GM12875 (cell line): ENCODE data around the gene BICD1.

Experiments used
- H3K4me3 ChIP-seq: one replicate; pipeline ENCODE4 v1.5.1; 2011; ENCODE audit warnings: low read depth, low read length, control low read depth
- TF ChIP-seq, protein P1 (sequence below): IDR thresholded peaks from 2 replicates; pipeline ENCODE4 v1.5.1; 2011; ENCODE audit warnings: low read depth, mild to moderate bottlenecking, control low read depth, inconsistent platforms, low read length, moderate library complexity, borderline replicate concordance; ENCODE audit not compliant: insufficient read depth

Gene BICD1

DNA sequence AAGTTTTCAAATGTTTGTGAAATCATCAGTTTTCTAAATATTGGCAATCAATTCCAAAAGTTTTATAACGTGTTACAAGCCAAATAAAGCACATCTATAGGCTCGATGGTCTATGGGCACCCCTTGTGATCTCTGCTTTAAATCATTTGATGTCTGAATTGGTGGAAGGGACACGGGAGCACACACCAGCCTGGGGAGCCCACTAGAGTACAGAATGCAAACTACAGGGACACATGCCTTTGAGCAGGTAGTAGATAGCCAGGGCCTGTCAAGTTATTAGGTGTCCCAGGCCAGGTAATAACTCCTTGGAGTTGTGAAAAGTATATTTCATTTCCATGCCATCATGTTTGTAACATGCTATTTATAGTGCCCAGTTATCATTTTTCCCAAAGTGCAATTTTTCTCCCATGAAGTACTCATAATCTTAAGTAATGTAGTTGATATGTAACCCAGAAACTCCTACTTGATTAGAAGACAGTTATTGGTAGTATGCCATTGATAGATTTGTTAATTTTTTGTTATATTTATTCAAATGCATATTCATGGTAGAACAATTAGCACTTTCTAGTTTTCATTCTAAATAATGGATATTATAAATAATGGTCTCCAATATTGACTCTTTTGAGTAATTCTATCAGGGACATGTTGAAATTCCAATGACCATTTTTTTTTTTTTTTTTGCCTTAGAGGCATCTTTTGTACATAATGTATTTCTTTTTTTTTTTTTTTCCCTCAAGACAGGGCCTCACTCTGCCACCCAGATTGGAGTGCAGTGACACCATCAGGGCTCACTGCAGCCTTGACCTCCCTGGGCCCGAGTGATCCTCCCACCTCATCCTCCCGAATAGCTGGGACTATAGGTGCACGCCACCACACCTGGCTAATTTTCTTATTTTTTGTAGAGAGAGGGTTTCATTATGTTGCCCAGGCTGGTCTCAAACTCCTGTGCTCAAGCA lies 195.8 kb downstream of the BICD1 start:
- H3K4me3 ChIP-seq = no peak overlapping the region
- TF ChIP-seq, protein P1, sequence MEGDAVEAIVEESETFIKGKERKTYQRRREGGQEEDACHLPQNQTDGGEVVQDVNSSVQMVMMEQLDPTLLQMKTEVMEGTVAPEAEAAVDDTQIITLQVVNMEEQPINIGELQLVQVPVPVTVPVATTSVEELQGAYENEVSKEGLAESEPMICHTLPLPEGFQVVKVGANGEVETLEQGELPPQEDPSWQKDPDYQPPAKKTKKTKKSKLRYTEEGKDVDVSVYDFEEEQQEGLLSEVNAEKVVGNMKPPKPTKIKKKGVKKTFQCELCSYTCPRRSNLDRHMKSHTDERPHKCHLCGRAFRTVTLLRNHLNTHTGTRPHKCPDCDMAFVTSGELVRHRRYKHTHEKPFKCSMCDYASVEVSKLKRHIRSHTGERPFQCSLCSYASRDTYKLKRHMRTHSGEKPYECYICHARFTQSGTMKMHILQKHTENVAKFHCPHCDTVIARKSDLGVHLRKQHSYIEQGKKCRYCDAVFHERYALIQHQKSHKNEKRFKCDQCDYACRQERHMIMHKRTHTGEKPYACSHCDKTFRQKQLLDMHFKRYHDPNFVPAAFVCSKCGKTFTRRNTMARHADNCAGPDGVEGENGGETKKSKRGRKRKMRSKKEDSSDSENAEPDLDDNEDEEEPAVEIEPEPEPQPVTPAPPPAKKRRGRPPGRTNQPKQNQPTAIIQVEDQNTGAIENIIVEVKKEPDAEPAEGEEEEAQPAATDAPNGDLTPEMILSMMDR = peak; percentile 45; the same call in 1 of the 2 replicates

DNA sequence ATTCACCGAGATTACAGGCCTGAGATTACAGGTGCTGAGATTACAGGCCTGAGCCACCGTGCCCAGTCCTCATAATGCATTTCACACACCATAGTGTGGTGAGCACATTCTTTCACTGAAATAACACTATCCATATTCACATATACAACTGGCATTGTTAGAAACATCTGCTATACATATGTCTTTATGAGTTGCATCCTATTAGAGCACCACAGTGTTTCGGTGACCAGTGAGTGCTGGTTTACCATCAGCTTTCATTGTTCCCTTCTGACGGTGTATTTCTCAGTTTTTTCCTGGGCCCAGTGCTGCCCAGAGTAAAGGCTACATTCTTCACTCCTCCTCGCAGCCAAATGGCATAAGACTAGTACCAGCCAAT lies 196.5 kb downstream of the BICD1 start:
- H3K4me3 ChIP-seq = no peak overlapping the region
- TF ChIP-seq, protein P1 = no peak

DNA sequence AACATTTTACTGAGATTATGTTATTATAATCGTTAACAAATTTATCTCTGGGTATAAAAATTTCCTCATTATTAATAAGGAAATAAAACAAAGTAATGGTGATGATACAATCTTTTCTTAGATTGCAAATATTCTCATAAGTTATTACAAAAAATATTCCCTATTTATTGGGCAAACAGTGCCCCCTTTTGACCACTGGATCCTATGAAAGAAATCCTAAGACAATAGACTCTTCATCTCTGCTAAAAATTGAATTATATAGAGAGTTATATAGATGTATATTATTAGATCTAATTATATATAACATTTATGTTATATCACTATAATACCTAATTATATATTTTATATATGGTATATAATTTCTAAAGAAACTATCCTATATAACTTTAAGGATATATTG lies 198.5 kb downstream of the BICD1 start:
- H3K4me3 ChIP-seq = no peak overlapping the region
- TF ChIP-seq, protein P1 = no peak

DNA sequence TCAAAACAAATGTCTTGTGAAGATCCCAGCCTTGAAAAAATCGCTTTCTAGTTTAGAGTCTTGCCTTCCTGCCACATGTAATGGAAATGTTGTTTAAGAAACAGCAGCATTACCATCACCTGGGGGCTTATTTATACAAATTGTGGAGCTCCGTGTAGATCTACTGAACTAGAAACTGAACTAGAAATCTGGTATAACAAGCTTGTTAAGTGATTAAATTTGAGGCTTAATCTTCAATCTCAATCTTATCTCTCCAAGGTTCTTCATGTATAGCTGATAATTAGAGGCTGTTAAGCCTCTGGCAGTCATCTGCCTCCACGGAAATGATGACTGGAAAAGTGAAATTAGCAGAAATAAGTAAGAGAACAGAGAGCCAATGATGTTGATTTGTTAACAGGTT lies 200.7 kb downstream of the BICD1 start:
- H3K4me3 ChIP-seq = no peak overlapping the region
- TF ChIP-seq, protein P1 = no peak

DNA sequence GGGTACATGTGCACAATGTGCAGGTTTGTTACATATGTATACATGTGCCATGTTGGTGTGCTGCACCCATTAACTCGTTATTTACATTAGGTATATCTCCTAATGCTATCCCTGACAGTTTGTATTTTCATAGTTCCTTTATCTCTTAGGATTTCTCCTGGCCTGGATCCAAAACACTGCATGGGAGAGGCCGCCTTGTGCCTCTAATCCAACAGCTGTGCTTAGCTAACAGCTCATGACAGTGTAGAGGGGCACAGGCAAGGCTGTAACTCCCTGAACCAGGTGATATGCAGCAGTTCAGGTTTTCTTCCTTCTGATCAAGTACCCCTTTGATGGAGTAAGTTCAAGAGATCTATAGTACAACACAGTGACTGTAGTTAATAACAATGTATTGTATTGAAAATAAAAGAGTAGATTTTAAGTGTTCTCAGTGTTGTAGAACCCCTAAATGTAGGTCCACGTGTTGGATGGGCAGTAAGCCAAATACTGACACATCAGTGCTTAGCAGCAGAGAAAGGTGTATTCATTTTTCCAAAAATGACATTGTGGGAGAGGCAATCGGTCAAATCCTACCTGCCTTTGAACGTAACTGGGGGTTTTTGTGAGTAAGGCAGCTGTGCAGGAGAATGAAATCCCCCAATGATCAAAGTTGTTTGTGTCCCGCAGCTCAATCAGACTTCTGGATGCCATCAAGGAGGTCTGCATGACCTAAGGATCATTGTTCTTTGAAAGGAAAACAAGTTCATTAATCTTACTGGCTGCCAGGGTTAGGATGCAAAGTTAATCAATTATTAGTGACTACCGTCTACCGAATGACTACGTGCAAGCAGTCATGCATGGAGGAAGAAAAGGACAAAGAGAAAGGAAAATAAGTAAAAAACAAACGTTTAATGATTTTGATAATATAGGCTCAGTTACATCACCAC lies 203.4 kb downstream of the BICD1 start:
- H3K4me3 ChIP-seq = no peak overlapping the region
- TF ChIP-seq, protein P1 = no peak

DNA sequence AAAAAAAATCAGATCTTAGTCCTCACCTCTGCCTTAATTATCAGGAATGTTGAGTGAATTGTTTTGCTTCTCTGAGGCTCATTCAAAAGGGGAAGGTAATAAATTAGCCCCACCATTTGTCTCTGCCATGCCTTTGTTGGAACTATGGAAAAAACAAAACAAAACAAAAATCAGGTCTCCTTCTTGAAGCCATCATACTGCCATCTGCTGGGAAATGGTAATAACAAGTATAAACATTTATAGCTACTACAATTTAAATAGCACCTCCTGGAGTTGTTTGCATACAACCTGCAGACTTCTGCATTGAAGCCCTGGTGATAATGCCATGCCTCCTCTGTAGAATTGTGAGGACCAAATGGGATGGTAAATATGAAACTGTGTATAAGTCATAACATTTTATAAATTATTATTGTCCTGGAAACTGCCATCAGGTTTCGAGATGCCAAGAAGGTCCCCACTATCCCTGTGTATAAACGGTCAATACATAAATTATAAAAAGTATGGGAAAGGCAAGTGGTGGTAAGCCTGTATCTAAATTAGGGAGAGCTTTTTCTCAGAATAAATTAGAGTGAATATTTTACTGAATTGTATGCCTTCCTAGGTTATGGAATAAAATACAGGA lies 205.5 kb downstream of the BICD1 start:
- no peak overlapping the region for H3K4me3 ChIP-seq
- TF ChIP-seq, protein P1 = no peak
